Activated CD8-positive, alpha-beta memory T cell treated with anti-CD3 and anti-CD28 coated beads for 4 hours (primary cell): ENCODE data around the gene CELSR3.
A peak's percentile ranks its signal among the peaks of the same experiment; 100 is the strongest.

Experiments
- DNase-seq, 2 donors: peaks; one replicate each; pipeline ENCODE4 v3.0.0-alpha.2; 2020; ENCODE audit warnings: low read depth in 2 of 2

CELSR3 gene

DNA sequence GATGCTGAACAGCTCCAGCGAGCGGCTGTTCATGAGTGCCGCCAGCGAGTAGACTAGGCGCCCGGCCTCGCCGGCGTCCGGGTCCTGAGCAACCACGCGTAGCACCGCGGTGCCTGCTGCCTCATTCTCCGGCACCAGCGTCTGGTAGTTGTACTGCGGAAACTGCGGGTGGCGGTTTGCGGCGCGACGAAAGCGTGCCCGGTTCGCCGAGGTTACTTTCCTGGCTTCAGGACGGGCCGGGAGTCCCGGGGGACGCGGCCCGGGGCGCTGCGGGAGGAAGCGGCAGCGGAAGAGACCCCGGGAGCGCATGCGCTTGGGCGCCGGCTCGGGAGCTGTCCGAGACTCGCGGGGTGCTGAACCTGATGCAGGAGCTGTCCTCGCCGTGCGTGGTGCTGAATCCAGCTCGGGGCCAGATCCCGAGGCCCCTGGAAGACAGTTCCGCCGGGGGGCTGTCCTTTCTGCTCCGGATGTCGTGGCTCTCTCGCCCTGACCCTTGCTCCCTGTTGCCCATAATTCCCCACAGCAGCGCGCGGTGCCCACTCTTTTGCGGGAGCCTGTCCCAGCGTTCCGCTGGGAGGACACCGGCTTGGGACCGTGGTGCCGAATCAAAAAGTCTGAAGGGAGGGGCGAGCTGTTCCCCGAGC is 1.1 kb downstream of the CELSR3 start:
- DNase-seq = peak; percentile 52 to 53

DNA sequence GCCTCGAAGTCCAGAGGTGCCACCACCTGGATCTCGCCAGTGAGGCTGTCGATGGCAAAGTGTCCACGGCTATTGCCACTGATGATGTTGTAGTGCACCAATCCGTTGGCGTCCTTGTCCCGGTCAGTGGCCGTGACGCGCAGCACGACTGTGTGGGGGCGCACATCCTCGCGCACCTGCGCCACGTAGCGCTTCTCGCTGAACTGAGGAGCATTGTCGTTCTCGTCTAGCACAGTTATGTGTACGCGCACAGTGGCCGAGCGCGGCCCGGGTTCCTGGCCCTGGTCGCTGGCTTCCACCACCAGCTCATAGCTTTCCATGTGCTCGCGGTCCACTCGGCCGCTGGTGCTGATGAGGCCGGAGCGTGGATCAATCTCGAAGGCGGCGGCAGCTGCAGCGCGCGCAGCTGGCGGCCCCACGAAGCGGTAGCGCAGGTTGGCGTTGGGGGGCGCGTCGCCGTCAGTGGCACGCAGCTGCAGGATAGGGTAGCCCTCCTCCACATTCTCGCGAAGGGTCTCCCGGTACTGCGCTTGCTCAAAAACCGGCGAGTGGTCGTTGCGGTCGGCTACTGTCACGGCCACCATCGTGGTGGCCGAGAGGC is 1.8 kb downstream of the CELSR3 start:
- no peak for DNase-seq

DNA sequence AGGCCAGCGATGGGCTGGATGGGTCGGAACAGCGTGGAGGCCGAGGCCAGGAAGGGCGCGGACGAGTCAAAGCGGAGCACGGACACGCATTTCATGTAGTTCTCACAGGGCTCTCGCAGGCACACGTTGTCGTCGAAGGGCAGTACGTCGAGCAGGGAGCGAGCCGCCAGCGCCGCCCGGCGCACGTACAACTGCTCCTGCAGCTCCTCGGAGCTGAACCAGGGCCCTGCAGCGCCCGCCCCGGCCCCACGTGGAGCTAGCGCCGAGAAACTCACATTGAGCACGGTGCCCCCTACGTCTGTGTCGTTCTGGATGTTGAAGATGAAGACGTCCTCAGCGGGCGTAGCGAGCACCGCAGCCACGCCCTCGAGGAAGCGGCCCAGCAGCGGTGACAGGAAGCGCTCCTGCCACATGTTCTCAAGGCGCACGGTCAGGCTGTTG is 5.8 kb downstream of the CELSR3 start:
- DNase-seq = no peak

DNA sequence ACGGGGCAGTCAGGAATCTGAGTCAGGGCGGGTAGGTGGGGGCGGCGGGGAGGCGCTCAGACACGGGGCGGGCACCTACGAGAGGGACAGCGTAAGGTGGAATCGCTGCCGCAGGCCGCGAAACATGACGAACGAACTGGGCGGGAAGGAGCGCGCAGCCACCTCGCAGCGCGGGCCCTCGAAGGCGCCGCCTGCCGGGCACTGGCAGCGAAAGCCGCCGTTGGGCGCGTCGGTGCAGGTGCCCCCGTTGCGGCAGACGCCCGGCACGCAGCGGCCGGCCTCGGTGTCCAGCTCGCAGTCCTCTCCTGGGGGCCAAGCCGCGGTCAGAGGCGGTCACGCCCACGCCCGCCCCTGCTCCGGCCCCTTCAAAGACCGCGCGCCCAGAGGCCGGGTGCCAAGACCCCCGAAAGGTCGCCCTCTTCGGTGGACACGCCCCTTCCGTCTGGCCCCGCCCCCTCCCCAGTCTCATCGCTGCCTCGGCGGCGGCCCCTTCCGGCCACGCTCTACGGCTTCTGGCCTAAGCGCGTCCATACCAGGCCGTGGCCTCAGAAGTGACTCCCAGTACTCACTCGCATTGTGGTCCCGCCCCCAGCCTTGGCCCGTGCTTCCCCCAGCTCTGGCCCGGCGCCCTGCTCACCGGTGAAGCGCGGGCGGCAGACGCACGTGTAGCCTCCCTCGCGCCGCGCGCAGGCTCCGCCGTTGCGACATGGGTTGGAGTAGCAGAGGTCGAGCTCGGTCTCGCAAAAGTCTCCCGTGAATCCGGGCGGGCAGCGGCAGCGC is 6.4 kb downstream of the CELSR3 start:
- DNase-seq = peak; percentile 71 to 80

DNA sequence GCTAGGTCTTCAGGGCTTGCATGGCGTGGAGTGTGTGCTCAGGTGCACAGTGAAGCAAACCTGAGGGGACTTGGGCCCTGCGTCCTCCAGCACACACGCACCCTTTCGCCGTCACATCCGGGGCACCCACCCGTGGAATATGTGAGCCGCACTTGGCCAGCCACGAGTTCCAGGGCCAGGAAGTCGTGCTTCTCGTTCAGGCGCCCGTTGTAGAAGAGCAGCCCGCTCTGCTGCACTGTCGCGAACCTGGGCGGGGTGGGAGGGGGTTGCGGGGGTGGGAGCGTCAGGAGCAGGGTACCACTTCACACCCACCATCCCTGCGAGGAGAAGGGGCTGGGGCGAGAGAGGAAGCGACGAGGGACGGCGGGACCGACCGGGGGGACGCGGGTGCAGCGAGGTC is 7.1 kb downstream of the CELSR3 start:
- DNase-seq = peak in 1 of 2 donors; percentile 59

DNA sequence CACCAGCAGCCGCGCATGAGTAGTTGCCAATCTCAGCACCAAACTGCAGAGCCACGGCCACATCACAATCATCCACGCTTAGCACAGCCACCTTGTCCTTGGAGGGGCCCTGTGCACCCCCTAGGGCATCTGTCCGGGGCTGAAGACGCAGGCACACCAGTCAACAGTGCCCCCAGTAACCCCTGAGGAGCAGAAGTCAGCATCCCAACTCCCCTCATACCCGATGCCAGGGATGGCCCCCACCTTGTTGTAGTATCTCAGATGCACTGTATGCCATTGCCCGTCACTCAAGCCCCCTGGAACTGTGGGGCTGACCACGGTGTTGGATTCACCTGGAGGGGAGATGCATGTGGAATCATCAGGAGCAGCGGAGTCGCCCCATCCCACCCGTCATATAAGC is 7.6 kb downstream of the CELSR3 start:
- no peak for DNase-seq

- DNase-seq = no peak
Observed at GRCh38 chr3:48652923-48653715, 9.6 kb downstream of the CELSR3 start.

- no peak for DNase-seq
Observed at GRCh38 chr3:48651771-48652170, 10.9 kb downstream of the CELSR3 start.

DNA sequence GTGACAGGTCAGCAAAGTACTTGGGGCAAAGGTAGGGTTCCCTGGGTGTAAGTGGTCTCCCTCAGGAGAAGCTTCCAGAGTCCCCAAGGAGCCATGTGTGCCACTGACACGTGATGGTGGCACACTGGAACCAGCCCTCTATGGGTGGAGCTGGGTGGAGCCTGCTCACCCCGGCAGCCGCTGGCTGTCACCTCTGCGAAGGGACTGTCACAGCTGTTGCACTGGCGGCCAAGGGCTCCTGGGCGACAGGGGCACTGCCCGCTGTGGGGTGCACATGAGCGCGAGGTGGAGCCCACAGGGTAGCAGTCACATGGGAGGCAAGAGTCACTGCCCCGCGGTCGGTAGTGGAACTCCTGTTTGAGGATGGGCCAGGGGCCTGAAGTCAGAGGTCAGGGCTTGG is 12.0 kb downstream of the CELSR3 start:
- no peak for DNase-seq

GRCh38 chr3:48648188-48648850 is 14.4 kb downstream of the CELSR3 start:
- DNase-seq = no peak

DNA sequence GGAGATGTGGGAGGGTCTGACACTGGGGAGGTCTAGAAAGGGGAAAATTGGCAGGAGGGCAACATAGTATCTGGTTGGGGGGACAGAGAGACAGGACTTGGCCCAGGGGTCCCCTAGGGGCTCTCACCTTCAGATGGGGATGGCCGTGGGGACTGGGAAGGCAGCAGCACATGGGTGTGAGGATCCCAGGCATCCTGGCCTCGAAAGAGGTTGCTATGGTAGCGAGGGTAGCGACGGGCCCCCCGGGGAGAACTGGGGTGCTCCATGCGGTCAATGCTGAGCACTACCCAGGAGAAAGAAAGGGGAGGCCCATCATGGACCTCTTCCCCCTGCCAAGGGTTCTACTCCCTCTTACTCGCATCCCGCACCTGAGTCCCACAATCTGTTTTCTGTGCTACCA is 15.0 kb downstream of the CELSR3 start:
- no peak for DNase-seq

DNA sequence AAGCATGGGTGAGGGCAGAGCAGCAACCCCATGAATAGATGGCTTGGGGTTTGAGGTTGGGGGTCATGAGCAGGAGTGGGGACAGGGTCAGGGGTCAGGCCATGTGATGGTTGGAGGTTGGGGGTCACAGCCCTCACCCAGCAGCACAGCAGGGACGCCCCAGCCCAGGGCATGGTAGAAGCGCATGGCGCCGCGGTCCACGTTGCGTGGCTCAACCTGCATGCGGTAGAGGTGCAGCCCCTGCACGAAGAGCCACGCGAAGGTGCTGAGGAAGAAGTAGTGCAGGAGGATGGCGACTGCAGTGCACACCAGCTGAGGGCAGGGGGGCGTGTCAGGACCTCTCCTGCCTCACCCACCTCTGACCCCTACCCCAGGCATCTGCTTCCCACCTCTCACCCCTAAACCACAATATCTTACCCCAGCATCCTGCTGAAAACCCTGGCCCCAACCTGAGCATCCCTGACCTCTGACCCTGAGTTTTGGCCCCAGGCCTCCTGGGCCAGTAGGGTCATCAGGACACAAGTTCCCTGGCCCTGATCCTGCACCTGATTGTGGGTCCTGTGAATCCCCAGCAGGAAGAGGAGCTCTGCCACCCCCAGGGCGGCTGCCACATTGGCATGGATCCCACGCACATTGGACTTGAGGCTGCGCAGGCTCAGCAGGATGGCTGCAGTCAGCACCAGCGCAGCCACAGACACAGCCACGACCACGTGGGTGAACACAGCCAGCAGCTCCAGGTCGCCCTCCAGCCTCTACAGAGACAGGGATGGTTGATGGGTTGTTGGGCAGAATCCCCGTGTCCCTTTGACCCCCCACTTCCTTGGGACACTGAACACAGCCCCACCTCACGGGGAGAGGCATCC is 17.6 kb downstream of the CELSR3 start:
- DNase-seq = no peak

GRCh38 chr3:48642605-48643004 is 20.1 kb downstream of the CELSR3 start:
- no peak for DNase-seq

- no peak for DNase-seq
Observed at GRCh38 chr3:48641396-48641795, 21.3 kb downstream of the CELSR3 start.

DNA sequence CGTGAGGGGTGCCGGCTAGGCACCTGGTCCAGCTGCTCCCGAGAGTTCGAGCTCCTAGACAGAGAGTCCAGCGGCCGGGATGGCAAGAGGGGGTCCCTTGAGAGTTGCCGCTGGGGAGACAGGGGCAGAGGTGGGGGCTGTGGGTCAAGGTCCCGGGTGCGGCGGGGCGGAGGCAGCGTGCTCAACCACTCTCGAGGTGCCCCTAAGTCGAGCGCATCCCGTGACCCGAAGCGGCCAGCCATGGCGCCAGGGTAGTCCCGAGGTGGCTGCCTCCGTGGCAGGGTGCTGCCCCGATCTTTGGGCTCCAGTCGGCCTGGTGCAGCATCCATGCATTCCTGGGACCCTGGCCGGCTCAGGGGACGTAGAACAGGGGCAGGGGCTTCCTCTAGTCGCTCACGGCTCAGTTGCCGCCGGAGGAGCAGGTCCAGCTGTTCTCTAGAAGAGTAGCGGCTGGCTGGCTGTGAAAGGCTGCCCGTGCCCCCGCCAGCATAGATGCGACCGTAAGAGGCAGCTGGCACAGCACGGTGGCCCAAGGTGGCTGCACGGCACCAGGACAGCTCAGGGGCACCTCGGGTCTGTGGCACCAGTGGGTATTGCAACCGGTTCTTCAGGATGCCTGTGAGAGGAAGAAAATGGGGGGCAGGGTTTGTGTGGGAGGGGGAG is 22.6 kb downstream of the CELSR3 start:
- DNase-seq = no peak

GRCh38 chr3:48637305-48637704 is 25.4 kb downstream of the CELSR3 start:
- no peak for DNase-seq

- DNase-seq = no peak
Observed at GRCh38 chr3:48636149-48636655, 26.5 kb downstream of the CELSR3 start.

DNA sequence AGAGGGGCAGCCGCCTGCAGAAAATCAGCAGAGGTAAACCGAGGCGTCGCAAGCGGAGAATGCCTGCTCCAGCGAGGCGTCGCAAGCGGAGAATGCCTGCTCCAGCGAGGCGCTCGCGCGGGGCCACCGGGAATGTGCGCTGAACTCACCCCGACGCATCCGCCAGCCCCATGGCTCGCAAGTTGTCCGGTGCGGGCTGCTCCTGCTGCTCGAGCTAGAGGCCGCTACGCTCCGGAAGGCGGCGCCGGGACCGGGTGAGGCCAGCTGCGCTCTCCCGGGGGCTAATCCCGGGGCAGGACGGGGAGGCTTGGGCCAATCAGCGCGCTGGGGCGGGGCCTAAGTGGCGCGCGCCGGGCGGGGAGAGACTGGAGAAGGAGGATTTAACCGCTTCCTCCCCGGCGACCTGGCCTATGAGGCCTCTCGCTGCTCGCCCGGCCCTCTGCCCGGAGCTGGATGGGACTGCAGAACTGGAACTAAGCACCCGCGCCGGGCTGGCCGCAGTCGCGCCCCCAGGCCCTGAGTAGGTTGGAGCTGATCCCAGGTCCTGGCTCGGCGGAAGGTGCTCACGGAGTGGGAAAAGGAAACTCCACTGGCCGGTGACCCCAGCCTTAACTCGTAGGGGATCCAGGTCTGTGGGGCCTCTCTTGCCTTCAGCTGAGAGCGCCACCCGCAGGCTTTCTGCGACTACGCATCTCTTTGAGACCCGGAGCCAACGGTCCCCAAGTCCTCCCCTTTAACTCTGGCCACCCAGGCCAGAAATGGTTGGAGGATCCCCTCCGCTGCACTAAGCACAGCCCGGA is 27.3 kb downstream of the CELSR3 start, which contains the start of gene SLC26A6:
Gene SLC26A6, minus strand, starts transcription at position 240 of the 800 bp plus-strand sequence. Its CDS starts 68 bp downstream, at position 172.
- peak; percentile 78 to 87 for DNase-seq

DNA sequence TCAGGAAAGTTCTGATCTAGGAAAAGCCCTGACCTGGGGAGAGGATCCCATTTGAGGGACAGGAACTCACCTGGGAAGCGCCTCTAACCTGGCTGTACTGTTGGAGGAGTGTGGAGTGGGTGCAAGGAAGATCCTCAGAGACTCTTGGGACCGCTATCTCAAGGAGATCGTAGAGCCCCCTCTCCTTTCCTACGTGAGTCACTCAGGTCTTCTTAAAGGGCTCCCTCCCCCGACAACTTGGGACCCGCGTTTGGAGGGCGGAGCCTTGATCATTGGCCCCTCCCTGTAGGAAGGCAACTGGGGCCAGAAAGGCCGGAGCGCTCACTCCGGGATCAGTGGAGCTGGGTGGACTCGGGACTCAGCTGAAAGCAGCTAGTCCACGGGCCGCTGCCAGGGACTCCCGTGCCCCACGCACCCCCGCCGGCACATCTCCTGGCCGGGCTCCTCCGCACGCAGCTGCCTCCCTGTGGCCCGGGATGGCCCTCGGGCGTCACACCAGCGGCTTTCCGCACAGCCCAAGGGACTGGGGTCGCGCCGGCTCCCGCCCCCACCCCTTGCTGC is 27.9 kb downstream of the CELSR3 start:
- peak; percentile 30 to 46 for DNase-seq
